Subcutaneous abdominal adipose tissue (tissue), 5 donors: ENCODE results near the gene MARCHF9.

Source experiments
- H3K27ac ChIP-seq: one replicate; pipeline ENCODE4 v1.7.0; 2013; ENCODE audit warnings: low read depth, mild to moderate bottlenecking, inconsistent platforms, low read length, moderate library complexity
- H3K27me3 ChIP-seq, 5 donors: one replicate each; pipeline ENCODE4 v1.7.0; 2013; ENCODE audit warnings: low read length in 5 of 5, inconsistent platforms in 1 of 5; ENCODE audit not compliant: control insufficient read depth in 5 of 5, insufficient read depth in 4 of 5
- H3K36me3 ChIP-seq, 5 donors: one replicate each; pipeline ENCODE4 v1.7.0; 2013; ENCODE audit warnings: low read length in 5 of 5; ENCODE audit not compliant: control insufficient read depth in 5 of 5, insufficient read depth in 5 of 5
- H3K4me1 ChIP-seq, 5 donors: one replicate each; pipeline ENCODE4 v1.7.0; 2013; ENCODE audit warnings: low read length in 5 of 5, mild to moderate bottlenecking in 3 of 5, moderate library complexity in 1 of 5; ENCODE audit not compliant: control insufficient read depth in 5 of 5, insufficient read depth in 5 of 5
- H3K4me3 ChIP-seq, 5 donors: one replicate each; pipeline ENCODE4 v1.7.0; 2013; ENCODE audit warnings: low read length in 5 of 5, low read depth in 1 of 5
- H3K9ac ChIP-seq, 5 donors: one replicate each; pipeline ENCODE4 v1.7.0; 2013; ENCODE audit warnings: low read length in 5 of 5, mild to moderate bottlenecking in 4 of 5, moderate library complexity in 3 of 5
- H3K9me3 ChIP-seq, 5 donors: one replicate each; pipeline ENCODE4 v1.7.0; 2013; ENCODE audit warnings: low read length in 5 of 5; ENCODE audit not compliant: control insufficient read depth in 5 of 5
- donor health status: healthy.
- donor health status: healthy.
- donor health status: healthy.
- donor health status: healthy.
- donor health status: healthy.

Gene MARCHF9

GRCh38 chr12:57783861-57784260 lies 29.0 kb downstream of the MARCHF9 start:
- H3K36me3 ChIP-seq = peaks cover 13 to 44% (median 33%) of the 10 kb centered on the region in 5 donors
- H3K9ac ChIP-seq = no peak overlapping the region

GRCh38 chr12:57793920-57794319 lies 39.0 kb downstream of the MARCHF9 start:
- no peaks in the 10 kb centered on the region for H3K4me1 ChIP-seq
- no peak overlapping the region for H3K27ac ChIP-seq
- H3K9ac ChIP-seq = no peak overlapping the region
- H3K9me3 ChIP-seq = no peaks in the 10 kb centered on the region
- H3K27me3 ChIP-seq = no peaks in the 10 kb centered on the region
- peaks cover 35 to 77% (median 59%) of the 10 kb centered on the region in 5 donors for H3K36me3 ChIP-seq
- no peak overlapping the region for H3K4me3 ChIP-seq

More at GRCh38 chr12:57783861-57784260, 29.0 kb downstream of the MARCHF9 start:
- Histone ChIP-seq H3K4me3 (no peak overlapping the region), H3K27ac (no peak overlapping the region), H3K4me1 (peaks cover 5 to 21% (median 15%) of the 10 kb centered on the region in 5 donors), H3K27me3 (no peaks in the 10 kb centered on the region), H3K9me3 (no peaks in the 10 kb centered on the region)

DNA sequence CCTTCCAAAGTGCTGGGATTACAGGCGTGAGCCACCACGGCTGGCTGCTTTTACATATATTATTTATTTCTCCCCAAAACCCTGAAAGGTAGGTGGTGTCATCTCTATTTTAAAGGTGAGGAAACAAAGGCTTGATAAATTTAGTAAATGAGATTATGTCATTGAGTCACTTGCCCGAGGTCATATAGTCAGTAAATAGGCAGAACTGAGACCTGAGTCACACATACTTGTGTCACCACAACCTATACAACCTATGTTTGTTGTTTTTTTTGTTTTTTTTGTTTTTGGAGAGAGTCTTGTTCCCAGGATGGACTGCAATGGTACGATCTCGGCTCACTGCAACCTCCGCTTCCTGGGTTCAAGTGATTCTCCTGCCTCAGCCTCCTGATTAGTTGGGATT lies 40.5 kb downstream of the MARCHF9 start:
- Histone ChIP-seq H3K4me1 (no peaks in the 10 kb centered on the region), H3K4me3 (no peak overlapping the region), H3K27ac (no peak overlapping the region), H3K36me3 (peaks cover 44 to 81% (median 64%) of the 10 kb centered on the region in 5 donors), H3K9ac (no peak overlapping the region), H3K9me3 (no peaks in the 10 kb centered on the region), H3K27me3 (no peaks in the 10 kb centered on the region)

- Histone ChIP-seq H3K4me1 (no peaks in the 10 kb centered on the region), H3K9me3 (no peaks in the 10 kb centered on the region), H3K27ac (no peak overlapping the region), H3K4me3 (no peak overlapping the region), H3K27me3 (no peaks in the 10 kb centered on the region), H3K36me3 (peaks cover 40 to 90% (median 73%) of the 10 kb centered on the region in 5 donors), H3K9ac (no peak overlapping the region)
These were observed 42.1 kb downstream of the MARCHF9 start for GRCh38 chr12:57796996-57797395.

GRCh38 chr12:57797933-57798332 lies 43.0 kb downstream of the MARCHF9 start:
- no peaks in the 10 kb centered on the region for H3K9me3 ChIP-seq
- H3K4me3 ChIP-seq = no peak overlapping the region
- H3K9ac ChIP-seq = no peak overlapping the region
- H3K27ac ChIP-seq = no peak overlapping the region
- H3K4me1 ChIP-seq = no peaks in the 10 kb centered on the region
- no peaks in the 10 kb centered on the region for H3K27me3 ChIP-seq
- peaks cover 42 to 90% (median 75%) of the 10 kb centered on the region in 5 donors for H3K36me3 ChIP-seq

DNA sequence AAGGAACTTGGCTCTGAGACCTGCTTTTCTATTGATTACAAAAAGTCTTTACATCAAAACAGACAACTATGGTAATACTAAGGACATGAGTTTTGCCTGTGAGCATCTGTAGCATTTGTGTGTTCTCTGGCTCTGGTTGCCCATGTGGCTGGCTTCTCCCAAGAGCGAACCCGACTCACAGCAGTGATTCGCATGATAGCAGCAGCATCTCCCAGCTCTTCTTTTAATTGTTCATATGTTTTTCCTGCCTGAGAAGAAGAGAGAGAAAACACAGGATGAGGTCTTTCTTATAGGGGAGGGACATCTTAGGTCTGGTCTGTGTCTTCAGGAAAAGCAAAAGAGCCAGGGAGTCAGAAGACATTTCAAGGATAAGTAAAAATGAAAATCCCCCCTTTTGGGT lies 46.1 kb downstream of the MARCHF9 start:
- no peaks in the 10 kb centered on the region for H3K27me3 ChIP-seq
- H3K4me1 ChIP-seq = peaks cover 0 to 7% (median 4%) of the 10 kb centered on the region in 5 donors
- no peak overlapping the region for H3K9ac ChIP-seq
- H3K9me3 ChIP-seq = no peaks in the 10 kb centered on the region
- no peak overlapping the region for H3K27ac ChIP-seq
- no peak overlapping the region for H3K4me3 ChIP-seq
- H3K36me3 ChIP-seq = peaks cover 32 to 78% (median 61%) of the 10 kb centered on the region in 5 donors

GRCh38 chr12:57802607-57803006 lies 47.7 kb downstream of the MARCHF9 start:
- peaks cover 28 to 79% (median 64%) of the 10 kb centered on the region in 5 donors for H3K36me3 ChIP-seq
- H3K4me1 ChIP-seq = peaks cover 0 to 7% (median 4%) of the 10 kb centered on the region in 5 donors
- H3K9me3 ChIP-seq = no peaks in the 10 kb centered on the region
- H3K9ac ChIP-seq = no peak overlapping the region
- no peak overlapping the region for H3K27ac ChIP-seq
- H3K27me3 ChIP-seq = no peaks in the 10 kb centered on the region
- no peak overlapping the region for H3K4me3 ChIP-seq

GRCh38 chr12:57803319-57803893 lies 48.5 kb downstream of the MARCHF9 start:
- Histone ChIP-seq H3K4me3 (no peak overlapping the region), H3K27me3 (no peaks in the 10 kb centered on the region), H3K36me3 (peaks cover 25 to 80% (median 68%) of the 10 kb centered on the region in 5 donors), H3K9me3 (no peaks in the 10 kb centered on the region), H3K9ac (no peak overlapping the region), H3K4me1 (peaks cover 0 to 7% (median 4%) of the 10 kb centered on the region in 5 donors), H3K27ac (no peak overlapping the region)

DNA sequence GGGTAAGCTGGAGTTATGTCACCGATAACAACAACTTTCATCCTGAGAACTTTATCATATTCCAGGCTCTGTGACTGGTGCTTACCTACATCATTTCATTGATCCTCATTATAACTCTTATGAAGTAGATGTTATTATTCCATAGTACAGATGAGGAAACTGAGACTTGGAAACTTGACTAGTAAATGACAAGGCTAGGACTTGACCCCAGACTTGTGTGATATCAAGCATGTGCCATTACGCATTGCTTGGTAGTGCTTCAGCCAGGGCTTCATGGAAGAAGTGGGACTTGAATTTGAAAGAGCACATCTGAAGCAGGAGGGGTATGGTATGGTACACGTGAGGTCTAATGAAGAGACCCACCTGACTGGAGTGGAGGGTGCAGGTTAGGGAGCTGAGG lies 51.8 kb downstream of the MARCHF9 start:
- H3K9ac ChIP-seq = no peak overlapping the region
- H3K27me3 ChIP-seq = no peaks in the 10 kb centered on the region
- no peaks in the 10 kb centered on the region for H3K9me3 ChIP-seq
- H3K36me3 ChIP-seq = peaks cover 20 to 84% (median 71%) of the 10 kb centered on the region in 5 donors
- no peak overlapping the region for H3K4me3 ChIP-seq
- H3K4me1 ChIP-seq = peaks cover 0 to 7% (median 4%) of the 10 kb centered on the region in 5 donors
- H3K27ac ChIP-seq = no peak overlapping the region

DNA sequence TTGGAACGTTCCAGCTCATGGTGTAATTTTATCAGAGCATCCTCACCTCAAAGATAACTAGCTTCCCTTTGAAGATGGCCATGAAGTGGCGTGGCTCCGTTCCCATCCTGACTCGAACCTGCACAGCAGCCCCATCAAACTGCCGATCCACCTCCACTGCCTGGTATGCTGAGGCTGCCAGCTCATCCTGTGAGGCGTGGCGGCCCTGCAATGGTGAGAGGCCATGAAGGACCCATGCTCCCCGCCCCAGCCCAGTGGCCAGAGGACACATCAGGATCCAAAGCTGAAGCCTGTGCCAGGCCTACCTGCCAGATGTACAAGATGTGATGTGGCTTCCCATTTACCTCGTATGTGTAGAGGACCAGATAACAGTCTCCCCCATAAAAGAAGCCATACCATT lies 52.4 kb downstream of the MARCHF9 start:
- H3K4me1 ChIP-seq = peaks cover 0 to 7% (median 4%) of the 10 kb centered on the region in 5 donors
- H3K4me3 ChIP-seq = no peak overlapping the region
- H3K36me3 ChIP-seq = peaks cover 19 to 84% (median 67%) of the 10 kb centered on the region in 5 donors
- H3K27me3 ChIP-seq = no peaks in the 10 kb centered on the region
- no peak overlapping the region for H3K9ac ChIP-seq
- no peak overlapping the region for H3K27ac ChIP-seq
- no peaks in the 10 kb centered on the region for H3K9me3 ChIP-seq
